Ovary (tissue), 9 donors: ENCODE measurements around the gene STAT4. TPM values are rescaled to one million over a fixed set of nuclear protein-coding genes. Genes with fewer than 3 reads are reported as not detected.

ENCODE experiments used
- DNase-seq, 5 donors: peaks; one replicate each; pipeline ENCODE4 v3.0.0-alpha.2; 2019 to 2020
- H3K27ac ChIP-seq, 2 donors: fragments of 200-600 bp; one replicate each; pipeline versions ENCODE4 v1.5.1 to v1.8.0; 2019 to 2022
- H3K27me3 ChIP-seq: fragments of 200-600 bp; one replicate; pipeline ENCODE4 v1.8.0; 2022
- H3K36me3 ChIP-seq: fragments of 200-600 bp; sonication (generic); one replicate; pipeline ENCODE4 v1.5.1; 2019
- H3K4me1 ChIP-seq: one replicate; pipeline ENCODE4 v1.8.1; 2013; ENCODE audit warnings: mild to moderate bottlenecking, moderate library complexity; ENCODE audit not compliant: insufficient read depth
- H3K4me3 ChIP-seq: fragments of 200-600 bp; sonication (generic); one replicate; pipeline ENCODE4 v1.5.1; 2017
- H3K9me3 ChIP-seq, 2 donors: fragments of 200-600 bp in 1 of 2; sonication (generic) in 1 of 2; one replicate each; pipeline versions ENCODE4 v1.5.1 to v1.8.1; 2013 to 2019; ENCODE audit warnings: mild to moderate bottlenecking in 1 of 2, moderate library complexity in 1 of 2
- EP300 ChIP-seq: sonication (generic); formaldehyde crosslinking; IDR thresholded peaks from one replicate; pipeline ENCODE4 v1.6.1; 2017; ENCODE audit warnings: antibody characterized with exemption
- POLR2A ChIP-seq: fragments of 450-650 bp; IDR thresholded peaks from one replicate; pipeline ENCODE4 v1.6.1; 2017; ENCODE audit warnings: antibody characterized with exemption, mild to moderate bottlenecking, moderate library complexity
- WGBS, 3 donors: extraction: QIAGEN DNeasy Blood & Tissue Kit in 1 of 3; methylation state at CpG; one replicate each; pipeline versions ENCODE4 v1.1.5 to v1.1.7; 2013 to 2017; 5-methylcytosine and 5-hydroxymethylcytosine counted together
- intact Hi-C, 4 donors: fragments of 100-400 bp; cut with DNase I; formaldehyde crosslinking; loops; one replicate each; pipeline versions ENCODE4 v1.11.0 to v1.15.1; 2022 to 2023
- polyA plus RNA-seq, 2 donors: library from polyadenylated mRNA; stranded (reverse); fragments of 200-250 nt in 1 of 2; fragments of 350-450 nt in 1 of 2; fragmentation: Illumina TruSeq in 1 of 2; extraction: RNeasy Lipid Tissue Mini Kit (QIAGEN cat#74804) in 1 of 2; gene quantifications; one replicate each; pipeline ENCODE4 v1.2.3, GENCODE V29; 2013 to 2014
- total RNA-seq, 7 donors: library from RNA; depleted of rRNA in 2 of 7; stranded (reverse); fragments of >200 nt in 2 of 7; fragmentation: NEBNext Ultra II Directional in 3 of 7; extraction: Animal tissue kit (Norgen Biotek cat#: 25700) in 3 of 7; gene quantifications; one replicate each; pipeline versions ENCODE4 v1.1.0 to v1.2.4, GENCODE V29; 2016 to 2023
- TF ChIP-seq, protein P1 (sequence below), 3 donors: fragments of 450-650 bp in 2 of 3; fragments of 200-600 bp in 1 of 3; IDR thresholded peaks; one replicate each; pipeline versions ENCODE4 v1.5.1 to v1.8.0; 2016 to 2022; ENCODE audit warnings: antibody characterized with exemption in 3 of 3, mild to moderate bottlenecking in 1 of 3
- donor health status: DM: no; HTN: no; CAD: no; lungs with moderate emphysema.
- donor health status: DM: no; HTN: no; CAD: no.
- donor health status: Bipolar disorder and iron deficiency.
- donor health status: DM: yes; HTN: yes; CAD: no.
- donor health status: DM: no; HTN: no; CAD: no.
- donor health status: DM: yes; HTN: yes; CAD: no.

STAT4 gene
- total and polyA plus RNA-seq, 9 donors = 0.52 to 3.6 (median 1.5) TPM

DNA sequence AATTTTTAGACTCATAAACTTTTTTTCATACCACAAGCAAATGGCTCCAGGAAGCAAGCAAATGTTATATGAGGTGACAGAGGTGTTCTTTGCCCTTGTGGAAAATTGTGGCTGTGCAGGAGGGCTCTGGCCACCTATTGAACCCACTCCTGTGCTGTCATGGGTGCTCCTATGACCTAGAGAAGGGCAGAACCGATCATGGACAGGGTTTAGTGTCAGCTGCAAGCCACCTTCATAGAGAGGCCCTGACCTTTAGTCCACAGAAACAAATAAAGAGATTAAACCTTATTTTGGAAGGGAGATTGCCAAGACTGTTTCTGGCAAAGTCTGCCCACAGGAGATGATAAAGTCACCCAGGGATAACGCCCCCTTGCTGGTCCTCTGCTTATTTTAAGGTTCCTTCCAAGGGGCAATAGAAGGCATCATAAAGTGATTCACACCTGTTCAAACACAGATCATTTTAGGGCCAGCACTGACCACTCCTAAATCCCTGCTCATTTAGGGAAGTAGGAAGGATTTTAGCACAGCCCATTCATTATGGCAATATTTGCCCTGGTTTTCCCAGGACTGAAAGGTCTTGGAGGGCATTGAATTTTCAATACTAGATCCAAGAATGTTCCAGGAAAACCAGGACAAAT is 26.1 kb upstream of the STAT4 start:
- TF ChIP-seq, protein P1, sequence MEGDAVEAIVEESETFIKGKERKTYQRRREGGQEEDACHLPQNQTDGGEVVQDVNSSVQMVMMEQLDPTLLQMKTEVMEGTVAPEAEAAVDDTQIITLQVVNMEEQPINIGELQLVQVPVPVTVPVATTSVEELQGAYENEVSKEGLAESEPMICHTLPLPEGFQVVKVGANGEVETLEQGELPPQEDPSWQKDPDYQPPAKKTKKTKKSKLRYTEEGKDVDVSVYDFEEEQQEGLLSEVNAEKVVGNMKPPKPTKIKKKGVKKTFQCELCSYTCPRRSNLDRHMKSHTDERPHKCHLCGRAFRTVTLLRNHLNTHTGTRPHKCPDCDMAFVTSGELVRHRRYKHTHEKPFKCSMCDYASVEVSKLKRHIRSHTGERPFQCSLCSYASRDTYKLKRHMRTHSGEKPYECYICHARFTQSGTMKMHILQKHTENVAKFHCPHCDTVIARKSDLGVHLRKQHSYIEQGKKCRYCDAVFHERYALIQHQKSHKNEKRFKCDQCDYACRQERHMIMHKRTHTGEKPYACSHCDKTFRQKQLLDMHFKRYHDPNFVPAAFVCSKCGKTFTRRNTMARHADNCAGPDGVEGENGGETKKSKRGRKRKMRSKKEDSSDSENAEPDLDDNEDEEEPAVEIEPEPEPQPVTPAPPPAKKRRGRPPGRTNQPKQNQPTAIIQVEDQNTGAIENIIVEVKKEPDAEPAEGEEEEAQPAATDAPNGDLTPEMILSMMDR (IDR thresholded peaks at IDR 0.05) = no peak
- no peak for TF ChIP-seq POLR2A
- no peak for TF ChIP-seq EP300
- no peak overlapping the region for H3K4me3 ChIP-seq

DNA sequence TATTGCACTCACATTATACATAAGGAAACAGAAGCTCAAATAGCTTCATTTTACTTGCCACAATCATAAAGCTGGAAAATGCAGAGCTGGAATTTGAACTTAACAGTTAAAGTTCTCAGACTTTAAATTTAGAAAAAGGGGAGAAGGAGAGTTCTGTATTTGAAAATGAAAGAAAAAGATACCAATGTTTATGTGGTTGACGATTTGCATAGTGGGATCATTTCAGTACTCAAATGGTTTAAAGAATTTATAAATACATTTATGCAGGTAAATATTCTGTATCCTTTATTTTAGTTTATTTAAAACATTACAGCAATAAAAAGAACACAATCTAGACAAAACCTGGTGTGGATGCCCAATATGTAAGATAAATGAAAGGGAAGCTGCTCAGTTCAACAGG is 25.5 kb upstream of the STAT4 start:
- intact Hi-C loops = no loop called here
- H3K9me3 ChIP-seq = no peaks in the 10 kb centered on the region
- WGBS, 3 donors = 44 to 63% (median 63%) methylated on average over 1 of the region's 1 CpG
- no peaks in the 10 kb centered on the region for H3K27me3 ChIP-seq
- DNase-seq = no peak
- no peak overlapping the region for H3K27ac ChIP-seq
- no peaks in the 10 kb centered on the region for H3K36me3 ChIP-seq
- no peak overlapping the region for H3K4me3 ChIP-seq
- no peaks in the 10 kb centered on the region for H3K4me1 ChIP-seq
- TF ChIP-seq POLR2A = no peak
- TF ChIP-seq EP300 = no peak
- TF ChIP-seq, protein P1 (IDR thresholded peaks at IDR 0.05) = no peak

More for the DNA sequence above, 26.1 kb upstream of the STAT4 start:
- WGBS, 3 donors = 36 to 47% (median 38%) methylated on average over 2 of the region's 2 CpGs
- Histone ChIP-seq H3K36me3 (no peaks in the 10 kb centered on the region), H3K9me3 (no peaks in the 10 kb centered on the region), H3K4me1 (no peaks in the 10 kb centered on the region), H3K27me3 (no peaks in the 10 kb centered on the region), H3K27ac (no peak overlapping the region)
- intact Hi-C loops = no loop called here
- DNase-seq = no peak

DNA sequence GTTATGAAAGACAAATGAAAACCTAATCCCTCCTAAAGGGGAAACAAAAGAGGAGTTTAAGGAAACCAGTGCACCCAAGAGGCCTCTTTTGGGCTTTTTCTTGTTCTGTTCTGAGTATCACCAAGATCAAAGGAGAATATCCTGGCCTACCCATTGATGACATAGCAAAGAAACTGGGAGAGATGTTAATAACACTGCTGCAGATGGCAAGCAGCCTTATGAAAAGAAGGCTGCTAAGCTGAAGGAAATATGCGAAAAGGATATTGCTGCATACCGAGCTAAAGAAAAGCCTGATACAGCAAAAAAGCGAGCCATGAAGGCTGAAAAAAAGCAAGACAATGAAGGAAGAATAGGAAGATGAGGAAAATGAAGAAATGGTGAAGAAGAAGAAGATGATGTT is 23.6 kb upstream of the STAT4 start:
- Histone ChIP-seq H3K36me3 (no peaks in the 10 kb centered on the region), H3K4me1 (no peaks in the 10 kb centered on the region), H3K27ac (no peak overlapping the region), H3K27me3 (no peaks in the 10 kb centered on the region), H3K9me3 (no peaks in the 10 kb centered on the region), H3K4me3 (no peak overlapping the region)
- intact Hi-C loops = no loop called here
- TF ChIP-seq, protein P1 (IDR thresholded peaks at IDR 0.05) = no peak
- TF ChIP-seq EP300 (no peak), POLR2A (no peak)
- 66 to 81% (median 74%) methylated on average over 3 of the region's 3 CpGs for WGBS, 3 donors
- DNase-seq = no peak

DNA sequence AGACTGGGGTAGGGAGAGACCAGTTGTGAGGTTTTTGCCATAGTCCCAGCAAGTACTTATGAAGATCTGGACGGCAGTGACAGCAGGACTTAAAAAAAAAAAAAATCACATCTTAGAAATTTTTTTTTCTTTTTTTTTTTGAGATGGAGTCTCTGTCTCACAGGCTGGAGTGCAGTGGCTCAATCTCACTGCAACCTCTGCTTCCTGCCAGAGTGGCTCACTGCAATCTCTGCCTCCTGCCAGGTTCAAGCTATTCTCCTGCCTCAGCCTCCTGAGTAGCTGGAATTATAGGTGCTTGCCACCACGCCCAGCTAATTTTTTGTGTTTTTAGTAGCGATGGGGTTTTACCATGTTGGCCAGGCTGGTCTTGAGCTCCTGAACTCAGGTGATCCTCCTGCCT is 22.4 kb upstream of the STAT4 start:
- Histone ChIP-seq H3K4me3 (no peak overlapping the region), H3K9me3 (no peaks in the 10 kb centered on the region), H3K27me3 (no peaks in the 10 kb centered on the region), H3K27ac (no peak overlapping the region), H3K4me1 (no peaks in the 10 kb centered on the region), H3K36me3 (no peaks in the 10 kb centered on the region)
- 93 to 96% (median 96%) methylated on average over 3 of the region's 3 CpGs for WGBS, 3 donors
- intact Hi-C loops = no loop called here
- TF ChIP-seq EP300 (no peak), POLR2A (no peak)
- TF ChIP-seq, protein P1 (IDR thresholded peaks at IDR 0.05) = no peak
- no peak for DNase-seq
